Fibroblast of pulmonary artery (primary cell): ENCODE data around the gene CPEB1.
"Not testable (repeated sequence)": the region's sequence is repeated elsewhere in the genome, so short reads cannot be mapped to it uniquely, and the experiment has no call there.

Experiments
- DNase-seq: peaks from one replicate; pipeline ENCODE4 v3.0.0-alpha.2; 2010; ENCODE audit warnings: low read depth
- H3K4me3 ChIP-seq: replicated peaks from 2 replicates; pipeline ENCODE4 v1.5.1; 2011; ENCODE audit warnings: low read depth, mild to moderate bottlenecking, control low read depth, low read length, moderate library complexity
- TF ChIP-seq, protein P1 (sequence below): IDR thresholded peaks from 2 replicates; pipeline ENCODE4 v1.5.1; 2011; ENCODE audit warnings: mild to moderate bottlenecking, control low read depth, low read length, inconsistent platforms; ENCODE audit errors: missing control alignments

CPEB1 gene

GRCh38 chr15:82535566-82536408 is 111.4 kb downstream of the CPEB1 start:
- H3K4me3 ChIP-seq: no peak overlapping the region
- TF ChIP-seq, protein P1, sequence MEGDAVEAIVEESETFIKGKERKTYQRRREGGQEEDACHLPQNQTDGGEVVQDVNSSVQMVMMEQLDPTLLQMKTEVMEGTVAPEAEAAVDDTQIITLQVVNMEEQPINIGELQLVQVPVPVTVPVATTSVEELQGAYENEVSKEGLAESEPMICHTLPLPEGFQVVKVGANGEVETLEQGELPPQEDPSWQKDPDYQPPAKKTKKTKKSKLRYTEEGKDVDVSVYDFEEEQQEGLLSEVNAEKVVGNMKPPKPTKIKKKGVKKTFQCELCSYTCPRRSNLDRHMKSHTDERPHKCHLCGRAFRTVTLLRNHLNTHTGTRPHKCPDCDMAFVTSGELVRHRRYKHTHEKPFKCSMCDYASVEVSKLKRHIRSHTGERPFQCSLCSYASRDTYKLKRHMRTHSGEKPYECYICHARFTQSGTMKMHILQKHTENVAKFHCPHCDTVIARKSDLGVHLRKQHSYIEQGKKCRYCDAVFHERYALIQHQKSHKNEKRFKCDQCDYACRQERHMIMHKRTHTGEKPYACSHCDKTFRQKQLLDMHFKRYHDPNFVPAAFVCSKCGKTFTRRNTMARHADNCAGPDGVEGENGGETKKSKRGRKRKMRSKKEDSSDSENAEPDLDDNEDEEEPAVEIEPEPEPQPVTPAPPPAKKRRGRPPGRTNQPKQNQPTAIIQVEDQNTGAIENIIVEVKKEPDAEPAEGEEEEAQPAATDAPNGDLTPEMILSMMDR: no peak
- no peak for DNase-seq

DNA sequence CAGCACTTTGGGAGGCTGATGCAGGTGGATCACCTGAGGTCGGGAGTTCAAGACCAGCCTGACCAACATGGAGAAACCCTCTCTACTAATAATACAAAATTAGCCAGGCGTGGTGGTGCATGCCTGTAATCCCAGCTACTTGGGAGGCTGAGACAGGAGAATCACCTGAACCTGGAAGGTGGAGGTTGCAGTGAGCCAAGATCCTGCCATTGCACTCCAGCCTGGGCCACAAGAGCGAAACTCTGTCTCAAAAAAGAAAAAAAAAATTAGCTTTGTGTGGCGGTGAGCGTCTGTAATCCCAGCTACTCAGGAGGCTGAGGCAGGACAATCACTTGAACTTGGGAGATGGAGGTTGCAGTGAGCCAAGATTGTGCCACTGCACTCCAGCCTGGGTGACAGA is 112.0 kb downstream of the CPEB1 start:
- H3K4me3 ChIP-seq, DNase-seq: not testable (repeated sequence)

DNA sequence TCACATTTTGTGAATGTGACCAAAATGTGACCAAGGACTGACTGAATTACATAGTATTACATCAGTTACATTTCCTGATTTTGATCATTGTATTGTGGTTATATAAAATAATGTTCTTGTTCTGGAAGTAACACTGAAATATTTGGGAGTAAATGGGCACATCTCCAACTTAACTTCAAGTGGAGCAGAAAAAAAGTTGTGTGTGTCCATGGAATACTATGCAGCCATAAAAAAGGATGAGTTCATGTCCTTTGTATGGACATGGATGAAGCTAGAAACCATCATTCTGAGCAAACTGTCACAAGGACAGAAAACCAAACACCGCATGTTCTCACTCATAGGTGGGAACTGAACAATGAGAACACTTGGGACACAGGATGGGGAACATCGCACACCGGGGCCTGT is 112.7 kb downstream of the CPEB1 start:
- DNase-seq, H3K4me3 ChIP-seq: not testable (repeated sequence)

GRCh38 chr15:82533801-82534200 is 113.4 kb downstream of the CPEB1 start:
- TF ChIP-seq, protein P1: no peak
- DNase-seq: no peak

DNA sequence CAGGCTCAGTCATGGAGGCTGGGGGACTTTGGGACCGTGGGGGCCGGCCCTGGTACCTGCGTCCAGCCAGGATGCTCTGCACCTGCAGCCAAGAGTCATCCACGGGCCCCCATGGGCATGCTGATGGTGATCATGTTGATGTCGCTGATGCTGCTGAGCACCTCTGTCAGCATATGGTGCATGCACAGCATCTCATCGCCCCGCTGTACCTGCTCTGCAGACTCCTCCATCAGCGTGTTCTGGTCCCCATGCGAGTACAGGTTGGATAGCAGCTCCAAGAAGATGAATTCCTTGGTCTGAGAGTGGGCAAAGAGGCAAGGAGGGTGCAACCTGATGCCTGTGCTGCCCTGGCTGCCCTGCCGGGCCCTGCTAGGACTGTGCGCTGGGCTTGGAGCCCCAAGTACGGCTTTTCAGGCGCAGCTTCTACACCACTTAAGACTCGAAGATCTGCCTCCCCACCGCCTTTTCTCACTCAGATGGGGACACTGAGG is 114.1 kb downstream of the CPEB1 start:
- DNase-seq: no peak
- TF ChIP-seq, protein P1: no peak
- H3K4me3 ChIP-seq: no peak overlapping the region

More at GRCh38 chr15:82533801-82534200, 113.4 kb downstream of the CPEB1 start:
- H3K4me3 ChIP-seq: no peak overlapping the region

GRCh38 chr15:82532383-82532990 is 114.7 kb downstream of the CPEB1 start:
- no peak for DNase-seq
- H3K4me3 ChIP-seq: no peak overlapping the region
- TF ChIP-seq, protein P1: no peak

GRCh38 chr15:82531496-82532382 is 115.4 kb downstream of the CPEB1 start:
- H3K4me3 ChIP-seq: no peak overlapping the region
- no peak for DNase-seq
- TF ChIP-seq, protein P1: no peak
